Measurements from ENCODE around the gene STIM1.

Gene STIM1

DNA sequence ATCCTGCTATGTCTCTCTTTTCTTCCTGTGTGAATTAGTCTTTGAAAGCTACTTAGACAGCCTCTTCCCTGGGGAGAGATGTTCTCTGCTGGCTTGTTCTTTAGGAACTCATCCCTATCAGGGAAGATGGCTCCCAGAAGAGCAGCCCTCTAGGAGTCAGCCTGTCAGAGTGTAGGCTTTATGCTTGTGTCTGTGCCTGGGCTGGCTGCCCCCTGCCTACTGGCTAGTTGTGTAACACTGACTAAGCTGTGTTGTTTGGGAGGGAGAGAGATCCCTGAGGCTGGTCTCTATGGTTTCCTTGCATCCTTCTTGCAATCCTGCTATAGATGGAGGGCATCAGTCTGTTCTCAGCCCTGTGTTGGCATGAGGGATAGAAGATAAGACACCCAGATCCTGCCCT lies 112.2 kb downstream of the STIM1 start:
- no peak for DNase-seq (ENCODE audit: low read depth)
- no peak overlapping the region for H3K4me3 ChIP-seq (ENCODE audit: low read depth, low read length)
- TF ChIP-seq, protein P1, sequence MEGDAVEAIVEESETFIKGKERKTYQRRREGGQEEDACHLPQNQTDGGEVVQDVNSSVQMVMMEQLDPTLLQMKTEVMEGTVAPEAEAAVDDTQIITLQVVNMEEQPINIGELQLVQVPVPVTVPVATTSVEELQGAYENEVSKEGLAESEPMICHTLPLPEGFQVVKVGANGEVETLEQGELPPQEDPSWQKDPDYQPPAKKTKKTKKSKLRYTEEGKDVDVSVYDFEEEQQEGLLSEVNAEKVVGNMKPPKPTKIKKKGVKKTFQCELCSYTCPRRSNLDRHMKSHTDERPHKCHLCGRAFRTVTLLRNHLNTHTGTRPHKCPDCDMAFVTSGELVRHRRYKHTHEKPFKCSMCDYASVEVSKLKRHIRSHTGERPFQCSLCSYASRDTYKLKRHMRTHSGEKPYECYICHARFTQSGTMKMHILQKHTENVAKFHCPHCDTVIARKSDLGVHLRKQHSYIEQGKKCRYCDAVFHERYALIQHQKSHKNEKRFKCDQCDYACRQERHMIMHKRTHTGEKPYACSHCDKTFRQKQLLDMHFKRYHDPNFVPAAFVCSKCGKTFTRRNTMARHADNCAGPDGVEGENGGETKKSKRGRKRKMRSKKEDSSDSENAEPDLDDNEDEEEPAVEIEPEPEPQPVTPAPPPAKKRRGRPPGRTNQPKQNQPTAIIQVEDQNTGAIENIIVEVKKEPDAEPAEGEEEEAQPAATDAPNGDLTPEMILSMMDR (IDR thresholded peaks at IDR 0.05; ENCODE audit: insufficient read depth, low read depth, low read length, missing control alignments) = no peak

DNA sequence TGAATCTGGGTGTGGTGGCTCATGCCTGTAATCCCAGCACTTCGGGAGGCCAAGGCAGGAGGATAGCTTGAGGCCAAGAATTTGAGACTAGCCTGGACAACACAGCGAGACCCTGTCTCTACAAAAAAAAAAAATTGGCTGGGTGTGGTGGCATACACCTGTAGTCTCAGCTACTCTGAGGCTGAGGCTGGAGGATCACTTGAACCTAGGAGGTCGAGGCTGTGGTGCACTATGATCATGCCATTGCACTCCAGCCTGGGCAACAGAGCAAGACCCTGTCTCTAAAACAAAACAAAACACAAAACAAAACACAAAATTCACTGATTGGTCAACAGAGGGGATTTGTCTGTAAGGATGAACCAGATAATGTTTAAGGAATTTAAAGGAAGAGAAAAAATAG lies 113.7 kb downstream of the STIM1 start:
- TF ChIP-seq, protein P1 (IDR thresholded peaks at IDR 0.05; ENCODE audit: insufficient read depth, low read depth, low read length, missing control alignments) = no peak
- no peak for DNase-seq (ENCODE audit: low read depth)
- no peak overlapping the region for H3K4me3 ChIP-seq (ENCODE audit: low read depth, low read length)

DNA sequence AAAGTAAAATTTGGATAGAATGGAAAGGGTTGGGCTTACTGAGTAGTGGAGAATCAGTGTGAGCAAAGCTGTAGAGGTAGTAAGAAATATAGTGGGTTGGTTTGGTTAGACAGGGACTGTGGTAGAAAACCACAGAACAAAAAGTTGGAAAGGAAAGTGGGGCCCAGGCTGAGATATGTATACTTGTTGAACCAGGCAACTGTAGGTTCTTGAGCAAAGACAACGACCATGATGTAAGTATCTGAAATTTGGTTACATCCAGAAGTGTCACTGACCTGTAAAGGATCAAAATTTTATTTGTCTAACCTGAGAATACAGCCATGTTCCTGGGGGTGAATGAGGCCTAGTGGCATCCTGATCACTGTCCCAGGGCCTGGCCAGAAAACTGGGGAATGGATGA lies 114.1 kb downstream of the STIM1 start:
- peak; percentile 20 for DNase-seq (ENCODE audit: low read depth)
- no peak overlapping the region for H3K4me3 ChIP-seq (ENCODE audit: low read depth, low read length)
- TF ChIP-seq, protein P1 (IDR thresholded peaks at IDR 0.05; ENCODE audit: insufficient read depth, low read depth, low read length, missing control alignments) = no peak

DNA sequence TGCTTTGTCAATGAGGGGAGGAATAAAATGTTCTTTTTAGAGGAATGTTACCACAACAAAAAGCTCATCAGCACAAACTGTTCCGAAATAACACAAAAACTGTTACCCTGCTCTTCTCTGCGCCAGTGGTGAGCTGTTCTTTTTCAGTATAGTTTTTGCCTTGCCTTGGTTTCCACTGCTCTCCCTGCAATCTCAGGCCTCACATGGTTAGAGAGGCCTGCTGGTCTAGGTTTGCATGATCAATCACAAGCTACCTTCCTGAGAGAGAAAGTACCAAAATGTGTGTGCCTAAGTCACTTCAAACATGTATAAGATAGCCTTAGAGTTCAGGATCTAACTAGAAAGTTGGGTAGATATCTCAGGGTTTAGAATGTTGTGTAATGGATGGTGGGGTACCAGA lies 114.6 kb downstream of the STIM1 start:
- TF ChIP-seq, protein P1 (IDR thresholded peaks at IDR 0.05; ENCODE audit: insufficient read depth, low read depth, low read length, missing control alignments) = no peak
- H3K4me3 ChIP-seq (ENCODE audit: low read depth, low read length) = no peak overlapping the region
- no peak for DNase-seq (ENCODE audit: low read depth)

DNA sequence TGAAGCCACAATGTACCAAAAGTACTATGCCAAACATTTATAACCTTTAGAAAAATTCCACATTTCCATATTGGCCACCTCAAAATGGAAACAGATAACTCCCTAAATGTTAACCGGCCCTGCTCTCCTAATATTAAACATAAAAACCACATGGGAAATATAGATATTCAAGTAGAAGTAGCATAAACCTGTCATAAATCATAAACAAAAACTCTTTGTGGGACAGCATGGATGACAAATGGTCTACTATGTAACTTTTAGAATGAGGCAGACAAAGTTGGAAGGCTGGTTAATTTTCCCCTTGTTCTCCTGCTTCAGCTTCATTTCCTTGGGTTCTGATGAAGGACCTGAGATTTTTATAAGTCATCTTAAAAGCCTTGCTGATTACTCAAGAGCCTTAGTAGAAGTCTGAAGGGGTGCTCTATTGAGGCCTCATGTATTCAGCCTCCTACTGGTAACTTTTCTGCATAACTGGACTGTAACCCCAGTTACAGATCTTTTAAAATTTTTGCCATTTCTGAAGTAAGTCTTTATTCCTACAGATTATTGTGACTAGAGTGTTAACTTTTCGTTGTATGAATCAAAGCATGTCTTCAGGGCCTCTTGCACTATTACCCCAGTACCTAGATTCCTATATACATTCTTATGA lies 116.4 kb downstream of the STIM1 start:
- no peak overlapping the region for H3K4me3 ChIP-seq (ENCODE audit: low read depth, low read length)
- DNase-seq (ENCODE audit: low read depth) = peak; percentile 21

DNA sequence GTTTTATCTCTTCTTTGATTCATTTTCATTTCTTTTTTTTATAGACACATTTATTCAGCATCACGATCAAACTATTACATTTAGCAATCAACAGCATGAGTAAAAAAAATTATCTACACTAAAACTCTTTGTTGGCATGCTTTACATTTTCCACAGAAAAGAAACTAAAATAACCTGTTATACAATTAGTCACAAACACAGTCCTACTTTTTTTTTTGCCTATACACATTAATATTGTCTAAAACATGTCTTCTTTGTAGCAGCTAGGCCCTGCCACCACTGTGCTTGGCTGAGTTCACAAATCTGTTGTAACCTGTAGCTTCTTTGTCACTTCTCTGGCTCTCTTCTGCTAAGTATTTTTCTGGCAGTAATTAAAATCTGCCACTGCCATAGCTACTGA lies 117.0 kb downstream of the STIM1 start:
- TF ChIP-seq, protein P1 (IDR thresholded peaks at IDR 0.05; ENCODE audit: insufficient read depth, low read depth, low read length, missing control alignments) = no peak
- no peak overlapping the region for H3K4me3 ChIP-seq (ENCODE audit: low read depth, low read length)
- DNase-seq (ENCODE audit: low read depth) = no peak

More for the DNA sequence above, 116.4 kb downstream of the STIM1 start:
- TF ChIP-seq, protein P1 (IDR thresholded peaks at IDR 0.05; ENCODE audit: insufficient read depth, low read depth, low read length, missing control alignments) = peak; percentile 3

DNA sequence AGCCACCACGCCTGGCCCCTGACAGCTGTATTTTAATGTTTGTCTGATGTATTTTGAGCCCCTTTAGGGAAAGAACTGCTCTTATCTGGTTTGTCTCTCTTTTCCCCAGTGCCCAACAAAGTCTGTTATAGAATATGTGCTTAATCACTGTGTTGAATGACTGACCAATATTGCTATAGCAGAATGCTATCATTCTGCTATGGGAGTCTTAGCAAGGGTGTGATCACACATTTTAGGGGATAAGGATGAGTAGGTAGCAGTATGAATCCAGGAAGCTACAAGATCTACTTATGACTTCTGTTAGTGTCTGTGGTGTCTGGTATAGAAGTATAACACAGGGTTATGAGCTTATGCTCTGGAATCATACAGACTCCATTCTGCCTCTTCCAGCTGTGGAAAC lies 121.6 kb downstream of the STIM1 start:
- no peak overlapping the region for H3K4me3 ChIP-seq (ENCODE audit: low read depth, low read length)
- TF ChIP-seq, protein P1 (IDR thresholded peaks at IDR 0.05; ENCODE audit: insufficient read depth, low read depth, low read length, missing control alignments) = no peak
- DNase-seq (ENCODE audit: low read depth) = no peak

Measured in GM12865 (cell line).